Endothelial cell of umbilical vein (primary cell): ENCODE results near the gene CIAO3. TPM values are rescaled to one million over a fixed set of nuclear protein-coding genes. Genes with fewer than 3 reads are reported as not detected.

ENCODE experiments used
- BruUV-seq: library from RNA; stranded (reverse); fragments of 400-500 nt; replicated peaks from 2 replicates; lab custom pipeline; 2021; lab: Mats Ljungman, UMichigan
- CTCF ChIA-PET: fragments of 300-600, 350-600 bp; sonication (Branson Sonifier 250); formaldehyde crosslinking; loops from one replicate; lab custom pipeline; 2021; ENCODE audit warnings: antibody characterized with exemption, inconsistent platforms; lab: Charles Lee
- POLR2A ChIA-PET: fragments of 300-600, 350-600 bp; sonication (Branson Sonifier 250); formaldehyde crosslinking; loops from one replicate; lab custom pipeline; 2021; ENCODE audit warnings: antibody characterized with exemption, inconsistent platforms; lab: Charles Lee
- DNase-seq: peaks from one replicate; pipeline ENCODE4 v3.0.0-alpha.2; 2011; ENCODE audit warnings: low read depth, low spot score
- FAIRE-seq: peaks from 2 replicates; lab custom pipeline; 2011; peaks lifted over from hg19 to GRCh38; lab: Jason Lieb, UNC
- H2AFZ ChIP-seq: 2 replicates; pipeline ENCODE4 v1.6.0; 2012; ENCODE audit warnings: low read depth, low read length, control low read depth, inconsistent platforms
- H3K27ac ChIP-seq: 2 replicates; pipeline ENCODE4 v1.5.1; 2011; ENCODE audit warnings: low read depth, mild to moderate bottlenecking, control low read depth, low read length, moderate library complexity; ENCODE audit not compliant: insufficient read depth
- H3K27me3 ChIP-seq, 2 experiments: 2 replicates each; pipeline versions ENCODE4 v1.6.0 to v1.6.1; 2011; ENCODE audit warnings: low read length in 2 of 2, mixed read lengths in 1 of 2; ENCODE audit not compliant: control insufficient read depth in 2 of 2, insufficient read depth in 2 of 2
- H3K36me3 ChIP-seq, 2 experiments: 2 replicates in 1 of 2; 3 replicates in 1 of 2; pipeline ENCODE4 v1.5.1; 2011; ENCODE audit warnings: low read length in 2 of 2, mild to moderate bottlenecking in 1 of 2, moderate library complexity in 1 of 2; ENCODE audit not compliant: control insufficient read depth in 2 of 2, insufficient read depth in 2 of 2; ENCODE audit errors: extremely low read depth in 1 of 2
- H3K4me1 ChIP-seq: 3 replicates; pipeline ENCODE4 v1.5.1; 2011; ENCODE audit warnings: mild to moderate bottlenecking, low read length; ENCODE audit not compliant: control insufficient read depth, insufficient read depth; ENCODE audit errors: extremely low read depth
- H3K4me2 ChIP-seq: 2 replicates; pipeline ENCODE4 v1.6.1; 2011; ENCODE audit warnings: low read length, control low read depth, mixed read lengths; ENCODE audit not compliant: insufficient read depth
- H3K4me3 ChIP-seq, 3 experiments: fragments of 200-600 bp in 1 of 3; sonication (generic), shearing (Covaris generic) in 1 of 3; replicated peaks in 1 of 3; 2 replicates each; pipeline ENCODE4 v1.5.1; 2011 to 2016; ENCODE audit warnings: control low read depth in 3 of 3, low read length in 3 of 3, mild to moderate bottlenecking in 2 of 3, inconsistent platforms in 1 of 3, low read depth in 1 of 3, moderate library complexity in 1 of 3; ENCODE audit not compliant: insufficient read depth in 1 of 3
- H3K79me2 ChIP-seq: 2 replicates; pipeline ENCODE4 v1.6.0; 2012; ENCODE audit warnings: low read length, inconsistent platforms; ENCODE audit not compliant: control insufficient read depth, insufficient read depth
- H3K9ac ChIP-seq: replicated peaks from 2 replicates; pipeline ENCODE3; 2011; ENCODE audit warnings: low read length, control low read depth; ENCODE audit not compliant: insufficient read depth; ENCODE audit errors: extremely low read depth
- H3K9me1 ChIP-seq: replicated peaks from 3 replicates; pipeline ENCODE4 v1.6.0; 2011; ENCODE audit warnings: mild to moderate bottlenecking, low read length; ENCODE audit not compliant: control insufficient read depth, insufficient read depth; ENCODE audit errors: extremely low read depth
- H3K9me3 ChIP-seq: replicated peaks from 2 replicates; pipeline ENCODE4 v1.5.1; 2012; ENCODE audit warnings: low read length, inconsistent platforms; ENCODE audit not compliant: control insufficient read depth, insufficient read depth
- H4K20me1 ChIP-seq: replicated peaks from 2 replicates; pipeline ENCODE3; 2011; ENCODE audit warnings: mild to moderate bottlenecking, low read length; ENCODE audit not compliant: control insufficient read depth, insufficient read depth; ENCODE audit errors: extremely low read depth
- EZH2 ChIP-seq: IDR thresholded peaks from 2 replicates; pipeline ENCODE4 v1.6.1; 2012; ENCODE audit warnings: borderline replicate concordance, low read depth, mild to moderate bottlenecking, moderate library complexity, low read length, inconsistent platforms; ENCODE audit not compliant: severe bottlenecking
- GATA2 ChIP-seq: IDR thresholded peaks from 2 replicates; pipeline ENCODE4 v1.7.0; 2011; ENCODE audit warnings: low read depth, mild to moderate bottlenecking, moderate library complexity, mixed read lengths, low read length; ENCODE audit not compliant: insufficient read length, insufficient read depth
- MAX ChIP-seq: IDR thresholded peaks from 2 replicates; pipeline ENCODE4 v1.6.1; 2011; ENCODE audit not compliant: insufficient read depth, insufficient read length
- dilution Hi-C: fragments of 300-500 bp; cut with MboI; formaldehyde crosslinking; loops from one replicate; pipeline ENCODE4 v1.15.0; 2019; ENCODE audit warnings: low sequenced_read_pairs; ENCODE audit not compliant: extremely low pct_ligation_motif_present
- intact Hi-C: fragments of 100-400 bp; cut with micrococcal nuclease; formaldehyde crosslinking; loops from one replicate; pipeline ENCODE4 v1.10.0; 2022
- polyA plus RNA-seq, 4 experiments: library from polyadenylated mRNA; depleted of rRNA in 3 of 4; stranded (reverse) in 3 of 4; unstranded in 1 of 4; fragments of >200 nt; gene quantifications; 2 replicates each; pipeline versions ENCODE4 v1.2.1 to v1.2.3, GENCODE V29; 2011 to 2012; ENCODE audit warnings: missing spikeins in 1 of 4
- total RNA-seq: library from RNA; stranded (reverse); gene quantifications from 2 replicates; pipeline ENCODE4 v1.2.3, GENCODE V29; 2021

The CIAO3 gene
- total and polyA plus RNA-seq, 2 donors (not counting 3 experiments of a cell fraction or from before 2014, with no cell fraction given): 23.1 to 33.8 TPM

GRCh38 chr16:694187-694862 lies 46.5 kb downstream of the CIAO3 start:
- Histone ChIP-seq H3K4me3 (no peak overlapping the region), H3K9me3 (no peaks in the 10 kb centered on the region), H3K79me2 (no peaks in the 10 kb centered on the region), H3K4me2 (no peak overlapping the region), H3K27me3 (peaks cover 32 to 34% of the 10 kb centered on the region in 2 experiments), H3K36me3 (no peaks in the 10 kb centered on the region), H4K20me1 (no peaks in the 10 kb centered on the region), H3K9me1 (no peaks in the 10 kb centered on the region), H3K4me1 (peaks cover 5% of the 10 kb centered on the region), H2AFZ (no peak overlapping the region), H3K27ac (no peak overlapping the region), H3K9ac (no peak overlapping the region)
- intact Hi-C loops: no loop called here
- DNase-seq: no peak
- FAIRE-seq: no peak
- ChIA-PET POLR2A (no interaction called here), CTCF (no interaction called here)
- dilution Hi-C loops: no loop called here
- no TSS peak for BruUV-seq
- TF ChIP-seq GATA2 (no peak), EZH2 (peak; percentile 94)

GRCh38 chr16:693766-694165 lies 47.0 kb downstream of the CIAO3 start:
- BruUV-seq: no TSS peak
- no peak for DNase-seq
- CTCF ChIA-PET: no interaction called here
- no peak overlapping the region for H2AFZ ChIP-seq
- POLR2A ChIA-PET: no interaction called here
- no peaks in the 10 kb centered on the region for H3K9me1 ChIP-seq
- H3K4me3 ChIP-seq: no peak overlapping the region
- intact Hi-C loops (no loop called here), dilution Hi-C loops (no loop called here)
- H3K27me3 ChIP-seq: peaks cover 32 to 34% of the 10 kb centered on the region in 2 experiments
- no peaks in the 10 kb centered on the region for H3K9me3 ChIP-seq
- no peaks in the 10 kb centered on the region for H3K79me2 ChIP-seq
- H3K27ac ChIP-seq: no peak overlapping the region
- TF ChIP-seq EZH2: peak; percentile 43
- no peak for TF ChIP-seq MAX
- FAIRE-seq: no peak
- H3K36me3 ChIP-seq: no peaks in the 10 kb centered on the region
- H3K4me1 ChIP-seq: peaks cover 6% of the 10 kb centered on the region
- H4K20me1 ChIP-seq: no peaks in the 10 kb centered on the region
- no peak overlapping the region for H3K9ac ChIP-seq
- no peak overlapping the region for H3K4me2 ChIP-seq
